GM23338 (cell line): ENCODE measurements around the gene RECQL. TPM values are rescaled to one million over a fixed set of nuclear protein-coding genes. Genes with fewer than 3 reads are reported as not detected.

ENCODE experiments used
- ATAC-seq: fragments of 200-7000 bp; cut with Tn5 transposase; 3 replicates; pipeline ENCODE4 v1.9.1; 2020
- DNase-seq: peaks from one replicate; pipeline ENCODE4 v3.0.0-alpha.2; 2015; ENCODE audit warnings: low spot score
- H2AFZ ChIP-seq: fragments of 200-600 bp; sonication (generic); 2 replicates; pipeline ENCODE4 v1.8.0; 2016; ENCODE audit warnings: antibody characterized with exemption, mild to moderate bottlenecking, moderate library complexity
- H3F3A ChIP-seq: fragments of 200-600 bp; sonication (generic); replicated peaks from 2 replicates; pipeline ENCODE4 v1.8.0; 2017; ENCODE audit warnings: antibody characterized with exemption, mixed run types, low read depth
- H3K27ac ChIP-seq: fragments of 200-600 bp; sonication (generic); 2 replicates; pipeline ENCODE4 v1.6.1; 2016; ENCODE audit warnings: low read depth
- H3K27me3 ChIP-seq: fragments of 200-600 bp; sonication (generic); 2 replicates; pipeline ENCODE4 v1.8.0; 2016; ENCODE audit warnings: mild to moderate bottlenecking, mixed run types, moderate library complexity; ENCODE audit not compliant: insufficient read depth
- H3K36me3 ChIP-seq: fragments of 200-600 bp; sonication (generic); 2 replicates; pipeline ENCODE4 v1.8.0; 2016; ENCODE audit warnings: mild to moderate bottlenecking; ENCODE audit not compliant: insufficient read depth
- H3K4me1 ChIP-seq: fragments of 200-600 bp; sonication (generic); 2 replicates; pipeline ENCODE4 v1.8.0; 2016; ENCODE audit warnings: mild to moderate bottlenecking, moderate library complexity; ENCODE audit not compliant: insufficient read depth
- H3K4me2 ChIP-seq: fragments of 200-600 bp; sonication (generic); 2 replicates; pipeline ENCODE4 v1.7.1; 2017; ENCODE audit warnings: mixed run types
- H3K4me3 ChIP-seq: fragments of 200-600 bp; sonication (generic); 2 replicates; pipeline ENCODE4 v1.6.1; 2016; ENCODE audit warnings: mixed run types
- H3K79me2 ChIP-seq: fragments of 200-600 bp; sonication (generic); replicated peaks from 2 replicates; pipeline ENCODE4 v1.8.0; 2017; ENCODE audit warnings: mild to moderate bottlenecking; ENCODE audit not compliant: insufficient read depth
- H3K9me2 ChIP-seq: fragments of 200-600 bp; sonication (generic); 2 replicates; pipeline ENCODE4 v1.8.0; 2017; ENCODE audit not compliant: insufficient read depth
- H4K20me1 ChIP-seq: fragments of 200-600 bp; sonication (generic); replicated peaks from 2 replicates; pipeline ENCODE4 v1.8.0; 2017; ENCODE audit warnings: mild to moderate bottlenecking; ENCODE audit not compliant: insufficient read depth
- H3K27ac Mint-ChIP-seq: 2 replicates; pipeline ENCODE4 v1.8.0; 2020; ENCODE audit warnings: inconsistent platforms, mild to moderate bottlenecking, moderate library complexity, mixed read lengths
- H3K27me3 Mint-ChIP-seq: 3 replicates; pipeline ENCODE4 v1.8.0; 2022; ENCODE audit warnings: low read depth, mild to moderate bottlenecking, moderate library complexity, mixed read lengths, inconsistent platforms; ENCODE audit not compliant: insufficient read depth, poor library complexity
- H3K36me3 Mint-ChIP-seq: 3 replicates; pipeline ENCODE4 v1.8.0; 2021; ENCODE audit warnings: low read depth, mild to moderate bottlenecking, inconsistent platforms, moderate library complexity, mixed read lengths
- H3K4me1 Mint-ChIP-seq: 3 replicates; pipeline ENCODE4 v1.8.0; 2020; ENCODE audit warnings: mild to moderate bottlenecking, inconsistent platforms, mixed read lengths
- H3K4me3 Mint-ChIP-seq: 3 replicates; pipeline ENCODE4 v1.8.0; 2021; ENCODE audit warnings: moderate library complexity, mild to moderate bottlenecking, inconsistent platforms, mixed read lengths
- H3K9me3 Mint-ChIP-seq: 3 replicates; pipeline ENCODE4 v1.8.0; 2020; ENCODE audit warnings: moderate library complexity, mild to moderate bottlenecking, inconsistent platforms, mixed read lengths
- CREB1 ChIP-seq: fragments of 250-450 bp; sonication (Bioruptor Pico); IDR thresholded peaks from 2 replicates; pipeline ENCODE4 v1.5.0; 2020; ENCODE audit warnings: low read depth, mild to moderate bottlenecking, moderate library complexity
- EZH2 ChIP-seq: fragments of 200-600 bp; sonication (generic); IDR thresholded peaks from one replicate; pipeline ENCODE4 v1.8.0; 2017; ENCODE audit warnings: antibody characterized with exemption, mild to moderate bottlenecking, low read depth; ENCODE audit not compliant: unreplicated experiment
- EZH2phosphoT487 ChIP-seq: fragments of 200-600 bp; sonication (generic); IDR thresholded peaks from one replicate; pipeline ENCODE4 v1.8.1; 2018; ENCODE audit warnings: antibody characterized with exemption; ENCODE audit not compliant: unreplicated experiment
- JUNB ChIP-seq: IDR thresholded peaks from one replicate; pipeline ENCODE4 v1.6.1; 2016; ENCODE audit warnings: antibody characterized with exemption; ENCODE audit not compliant: unreplicated experiment
- NANOG ChIP-seq: IDR thresholded peaks from 2 replicates; pipeline ENCODE4 v1.6.1; 2016; ENCODE audit warnings: antibody characterized with exemption, borderline replicate concordance
- POLR2AphosphoS5 ChIP-seq: IDR thresholded peaks from 2 replicates; pipeline ENCODE4 v1.6.1; 2016; ENCODE audit warnings: antibody characterized with exemption, low read depth
- STAT1 ChIP-seq: IDR thresholded peaks from one replicate; pipeline ENCODE4 v1.6.1; 2016; ENCODE audit warnings: antibody characterized with exemption; ENCODE audit not compliant: unreplicated experiment
- ZNF114 ChIP-seq: fragments of 250-450 bp; sonication (Bioruptor Pico); IDR thresholded peaks from 2 replicates; pipeline ENCODE4 v1.5.0; 2020; ENCODE audit warnings: mild to moderate bottlenecking, moderate library complexity
- ZNF331 ChIP-seq: fragments of 250-450 bp; sonication (Bioruptor Pico); IDR thresholded peaks from 2 replicates; pipeline ENCODE4 v1.5.0; 2020; ENCODE audit warnings: low read depth, mild to moderate bottlenecking, moderate library complexity
- polyA plus RNA-seq: library from polyadenylated mRNA; unstranded; fragments of >200 nt; fragmentation: Nextera tagmentation; extraction: Ambion mirVana; gene quantifications from 2 replicates; pipeline ENCODE4 v1.2.1, GENCODE V29; 2016
- total RNA-seq: library from RNA; depleted of rRNA; stranded (reverse); fragments of >200 nt; shearing (Covaris generic); gene quantifications from 2 replicates; pipeline ENCODE4 v1.2.3, GENCODE V29; 2014
- TF ChIP-seq, protein P1 (sequence below): IDR thresholded peaks from one replicate; pipeline ENCODE4 v1.6.1; 2018; ENCODE audit warnings: antibody characterized with exemption; ENCODE audit not compliant: unreplicated experiment
- TF ChIP-seq, protein P2 (sequence below), 2 experiments: fragments of 200-600 bp in 1 of 2; sonication (generic) in 1 of 2; conservative IDR thresholded peaks; 2 replicates each; pipeline versions ENCODE4 v1.5.1 to v1.6.1; 2016 to 2017; ENCODE audit warnings: antibody characterized with exemption in 2 of 2, low read depth in 2 of 2, mild to moderate bottlenecking in 2 of 2, moderate library complexity in 1 of 2
- TF ChIP-seq, protein P3 (sequence below): fragments of 250-450 bp; sonication (Bioruptor Pico); IDR thresholded peaks from 2 replicates; pipeline ENCODE4 v1.5.0; 2020; ENCODE audit warnings: mild to moderate bottlenecking, moderate library complexity
- TF ChIP-seq, protein P4 (sequence below): IDR thresholded peaks from 2 replicates; pipeline ENCODE4 v1.6.1; 2016; ENCODE audit warnings: antibody characterized with exemption

RECQL gene
- total and polyA plus RNA-seq, 2 experiments from 2014 or later, result 17.4 to 47.2 TPM

DNA sequence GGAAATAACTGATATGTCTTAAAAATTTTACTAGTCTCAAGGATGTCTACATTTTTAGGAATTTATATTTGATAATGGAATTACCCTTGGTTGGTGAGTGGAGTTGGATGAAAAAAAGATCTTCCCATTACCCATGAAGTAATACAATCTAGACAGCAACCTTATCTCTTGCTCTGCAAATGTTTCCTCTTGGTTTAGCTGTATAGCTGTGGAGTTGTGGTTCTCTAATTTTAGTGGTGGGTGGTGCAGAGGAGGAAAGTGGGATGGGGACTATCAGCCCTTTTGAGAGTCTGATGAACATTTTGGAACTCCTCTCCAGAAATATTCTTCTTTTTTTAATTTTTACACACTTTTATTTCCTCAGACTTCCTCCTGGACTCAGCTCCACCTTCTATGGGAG lies 41.7 kb upstream of the RECQL start:
- peaks cover 1% of the 10 kb centered on the region for H3K27me3 Mint-ChIP-seq
- no peak overlapping the region for H3K27ac Mint-ChIP-seq

More for the DNA sequence above, 41.7 kb upstream of the RECQL start:
- no peaks in the 10 kb centered on the region for H3F3A ChIP-seq
- no peaks in the 10 kb centered on the region for H3K9me3 Mint-ChIP-seq
- ATAC-seq, result no peak
- no peak overlapping the region for H3K4me3 Mint-ChIP-seq
- H2AFZ ChIP-seq, result no peak overlapping the region
- H3K36me3 Mint-ChIP-seq, result no peaks in the 10 kb centered on the region
- no peak for DNase-seq
- no peaks in the 10 kb centered on the region for H3K79me2 ChIP-seq
- no peak overlapping the region for H3K4me3 ChIP-seq
- TF ChIP-seq EZH2phosphoT487, result no peak
- no peak for TF ChIP-seq JUNB
- TF ChIP-seq, protein P1, sequence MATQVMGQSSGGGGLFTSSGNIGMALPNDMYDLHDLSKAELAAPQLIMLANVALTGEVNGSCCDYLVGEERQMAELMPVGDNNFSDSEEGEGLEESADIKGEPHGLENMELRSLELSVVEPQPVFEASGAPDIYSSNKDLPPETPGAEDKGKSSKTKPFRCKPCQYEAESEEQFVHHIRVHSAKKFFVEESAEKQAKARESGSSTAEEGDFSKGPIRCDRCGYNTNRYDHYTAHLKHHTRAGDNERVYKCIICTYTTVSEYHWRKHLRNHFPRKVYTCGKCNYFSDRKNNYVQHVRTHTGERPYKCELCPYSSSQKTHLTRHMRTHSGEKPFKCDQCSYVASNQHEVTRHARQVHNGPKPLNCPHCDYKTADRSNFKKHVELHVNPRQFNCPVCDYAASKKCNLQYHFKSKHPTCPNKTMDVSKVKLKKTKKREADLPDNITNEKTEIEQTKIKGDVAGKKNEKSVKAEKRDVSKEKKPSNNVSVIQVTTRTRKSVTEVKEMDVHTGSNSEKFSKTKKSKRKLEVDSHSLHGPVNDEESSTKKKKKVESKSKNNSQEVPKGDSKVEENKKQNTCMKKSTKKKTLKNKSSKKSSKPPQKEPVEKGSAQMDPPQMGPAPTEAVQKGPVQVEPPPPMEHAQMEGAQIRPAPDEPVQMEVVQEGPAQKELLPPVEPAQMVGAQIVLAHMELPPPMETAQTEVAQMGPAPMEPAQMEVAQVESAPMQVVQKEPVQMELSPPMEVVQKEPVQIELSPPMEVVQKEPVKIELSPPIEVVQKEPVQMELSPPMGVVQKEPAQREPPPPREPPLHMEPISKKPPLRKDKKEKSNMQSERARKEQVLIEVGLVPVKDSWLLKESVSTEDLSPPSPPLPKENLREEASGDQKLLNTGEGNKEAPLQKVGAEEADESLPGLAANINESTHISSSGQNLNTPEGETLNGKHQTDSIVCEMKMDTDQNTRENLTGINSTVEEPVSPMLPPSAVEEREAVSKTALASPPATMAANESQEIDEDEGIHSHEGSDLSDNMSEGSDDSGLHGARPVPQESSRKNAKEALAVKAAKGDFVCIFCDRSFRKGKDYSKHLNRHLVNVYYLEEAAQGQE, result no peak
- no peak for TF ChIP-seq POLR2AphosphoS5
- no peak for TF ChIP-seq ZNF114 (CRISPR knock-in tag)
- TF ChIP-seq EZH2, result no peak
- no peak for TF ChIP-seq STAT1
- TF ChIP-seq, protein P2, sequence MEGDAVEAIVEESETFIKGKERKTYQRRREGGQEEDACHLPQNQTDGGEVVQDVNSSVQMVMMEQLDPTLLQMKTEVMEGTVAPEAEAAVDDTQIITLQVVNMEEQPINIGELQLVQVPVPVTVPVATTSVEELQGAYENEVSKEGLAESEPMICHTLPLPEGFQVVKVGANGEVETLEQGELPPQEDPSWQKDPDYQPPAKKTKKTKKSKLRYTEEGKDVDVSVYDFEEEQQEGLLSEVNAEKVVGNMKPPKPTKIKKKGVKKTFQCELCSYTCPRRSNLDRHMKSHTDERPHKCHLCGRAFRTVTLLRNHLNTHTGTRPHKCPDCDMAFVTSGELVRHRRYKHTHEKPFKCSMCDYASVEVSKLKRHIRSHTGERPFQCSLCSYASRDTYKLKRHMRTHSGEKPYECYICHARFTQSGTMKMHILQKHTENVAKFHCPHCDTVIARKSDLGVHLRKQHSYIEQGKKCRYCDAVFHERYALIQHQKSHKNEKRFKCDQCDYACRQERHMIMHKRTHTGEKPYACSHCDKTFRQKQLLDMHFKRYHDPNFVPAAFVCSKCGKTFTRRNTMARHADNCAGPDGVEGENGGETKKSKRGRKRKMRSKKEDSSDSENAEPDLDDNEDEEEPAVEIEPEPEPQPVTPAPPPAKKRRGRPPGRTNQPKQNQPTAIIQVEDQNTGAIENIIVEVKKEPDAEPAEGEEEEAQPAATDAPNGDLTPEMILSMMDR (conservative IDR thresholded peaks at IDR 0.05; ENCODE audit: low read depth in 2 of 2), result no peak
- no peak for TF ChIP-seq ZNF331
- TF ChIP-seq, protein P3, sequence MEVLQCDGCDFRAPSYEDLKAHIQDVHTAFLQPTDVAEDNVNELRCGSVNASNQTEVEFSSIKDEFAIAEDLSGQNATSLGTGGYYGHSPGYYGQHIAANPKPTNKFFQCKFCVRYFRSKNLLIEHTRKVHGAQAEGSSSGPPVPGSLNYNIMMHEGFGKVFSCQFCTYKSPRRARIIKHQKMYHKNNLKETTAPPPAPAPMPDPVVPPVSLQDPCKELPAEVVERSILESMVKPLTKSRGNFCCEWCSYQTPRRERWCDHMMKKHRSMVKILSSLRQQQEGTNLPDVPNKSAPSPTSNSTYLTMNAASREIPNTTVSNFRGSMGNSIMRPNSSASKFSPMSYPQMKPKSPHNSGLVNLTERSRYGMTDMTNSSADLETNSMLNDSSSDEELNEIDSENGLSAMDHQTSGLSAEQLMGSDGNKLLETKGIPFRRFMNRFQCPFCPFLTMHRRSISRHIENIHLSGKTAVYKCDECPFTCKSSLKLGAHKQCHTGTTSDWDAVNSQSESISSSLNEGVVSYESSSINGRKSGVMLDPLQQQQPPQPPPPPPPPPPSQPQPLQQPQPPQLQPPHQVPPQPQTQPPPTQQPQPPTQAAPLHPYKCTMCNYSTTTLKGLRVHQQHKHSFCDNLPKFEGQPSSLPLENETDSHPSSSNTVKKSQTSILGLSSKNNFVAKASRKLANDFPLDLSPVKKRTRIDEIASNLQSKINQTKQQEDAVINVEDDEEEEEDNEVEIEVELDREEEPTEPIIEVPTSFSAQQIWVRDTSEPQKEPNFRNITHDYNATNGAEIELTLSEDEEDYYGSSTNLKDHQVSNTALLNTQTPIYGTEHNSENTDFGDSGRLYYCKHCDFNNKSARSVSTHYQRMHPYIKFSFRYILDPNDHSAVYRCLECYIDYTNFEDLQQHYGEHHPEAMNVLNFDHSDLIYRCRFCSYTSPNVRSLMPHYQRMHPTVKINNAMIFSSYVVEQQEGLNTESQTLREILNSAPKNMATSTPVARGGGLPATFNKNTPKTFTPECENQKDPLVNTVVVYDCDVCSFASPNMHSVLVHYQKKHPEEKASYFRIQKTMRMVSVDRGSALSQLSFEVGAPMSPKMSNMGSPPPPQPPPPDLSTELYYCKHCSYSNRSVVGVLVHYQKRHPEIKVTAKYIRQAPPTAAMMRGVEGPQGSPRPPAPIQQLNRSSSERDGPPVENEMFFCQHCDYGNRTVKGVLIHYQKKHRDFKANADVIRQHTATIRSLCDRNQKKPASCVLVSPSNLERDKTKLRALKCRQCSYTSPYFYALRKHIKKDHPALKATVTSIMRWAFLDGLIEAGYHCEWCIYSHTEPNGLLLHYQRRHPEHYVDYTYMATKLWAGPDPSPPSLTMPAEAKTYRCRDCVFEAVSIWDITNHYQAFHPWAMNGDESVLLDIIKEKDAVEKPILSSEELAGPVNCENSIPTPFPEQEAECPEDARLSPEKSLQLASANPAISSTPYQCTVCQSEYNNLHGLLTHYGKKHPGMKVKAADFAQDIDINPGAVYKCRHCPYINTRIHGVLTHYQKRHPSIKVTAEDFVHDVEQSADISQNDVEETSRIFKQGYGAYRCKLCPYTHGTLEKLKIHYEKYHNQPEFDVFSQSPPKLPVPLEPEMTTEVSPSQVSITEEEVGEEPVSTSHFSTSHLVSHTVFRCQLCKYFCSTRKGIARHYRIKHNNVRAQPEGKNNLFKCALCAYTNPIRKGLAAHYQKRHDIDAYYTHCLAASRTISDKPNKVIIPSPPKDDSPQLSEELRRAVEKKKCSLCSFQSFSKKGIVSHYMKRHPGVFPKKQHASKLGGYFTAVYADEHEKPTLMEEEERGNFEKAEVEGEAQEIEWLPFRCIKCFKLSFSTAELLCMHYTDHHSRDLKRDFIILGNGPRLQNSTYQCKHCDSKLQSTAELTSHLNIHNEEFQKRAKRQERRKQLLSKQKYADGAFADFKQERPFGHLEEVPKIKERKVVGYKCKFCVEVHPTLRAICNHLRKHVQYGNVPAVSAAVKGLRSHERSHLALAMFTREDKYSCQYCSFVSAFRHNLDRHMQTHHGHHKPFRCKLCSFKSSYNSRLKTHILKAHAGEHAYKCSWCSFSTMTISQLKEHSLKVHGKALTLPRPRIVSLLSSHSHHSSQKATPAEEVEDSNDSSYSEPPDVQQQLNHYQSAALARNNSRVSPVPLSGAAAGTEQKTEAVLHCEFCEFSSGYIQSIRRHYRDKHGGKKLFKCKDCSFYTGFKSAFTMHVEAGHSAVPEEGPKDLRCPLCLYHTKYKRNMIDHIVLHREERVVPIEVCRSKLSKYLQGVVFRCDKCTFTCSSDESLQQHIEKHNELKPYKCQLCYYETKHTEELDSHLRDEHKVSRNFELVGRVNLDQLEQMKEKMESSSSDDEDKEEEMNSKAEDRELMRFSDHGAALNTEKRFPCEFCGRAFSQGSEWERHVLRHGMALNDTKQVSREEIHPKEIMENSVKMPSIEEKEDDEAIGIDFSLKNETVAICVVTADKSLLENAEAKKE, result no peak
- TF ChIP-seq, protein P4, sequence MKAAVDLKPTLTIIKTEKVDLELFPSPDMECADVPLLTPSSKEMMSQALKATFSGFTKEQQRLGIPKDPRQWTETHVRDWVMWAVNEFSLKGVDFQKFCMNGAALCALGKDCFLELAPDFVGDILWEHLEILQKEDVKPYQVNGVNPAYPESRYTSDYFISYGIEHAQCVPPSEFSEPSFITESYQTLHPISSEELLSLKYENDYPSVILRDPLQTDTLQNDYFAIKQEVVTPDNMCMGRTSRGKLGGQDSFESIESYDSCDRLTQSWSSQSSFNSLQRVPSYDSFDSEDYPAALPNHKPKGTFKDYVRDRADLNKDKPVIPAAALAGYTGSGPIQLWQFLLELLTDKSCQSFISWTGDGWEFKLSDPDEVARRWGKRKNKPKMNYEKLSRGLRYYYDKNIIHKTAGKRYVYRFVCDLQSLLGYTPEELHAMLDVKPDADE, result no peak
- TF ChIP-seq CREB1 (CRISPR knock-in tag), result no peak
- no peak for TF ChIP-seq NANOG
- H3K9me2 ChIP-seq, result no peaks in the 10 kb centered on the region
- H3K4me1 ChIP-seq, result no peaks in the 10 kb centered on the region
- no peaks in the 10 kb centered on the region for H3K36me3 ChIP-seq
- no peaks in the 10 kb centered on the region; the same call in 2 of the 3 replicates for H3K4me1 Mint-ChIP-seq
- no peak overlapping the region for H3K4me2 ChIP-seq
- no peak overlapping the region for H3K27ac ChIP-seq
- H4K20me1 ChIP-seq, result no peaks in the 10 kb centered on the region
- H3K27me3 ChIP-seq, result no peaks in the 10 kb centered on the region
